ENCODE data around the gene AGR2.

- no peak for TF ChIP-seq POLR2A (IDR thresholded peaks at IDR 0.05)
- TF ChIP-seq CTCF (IDR thresholded peaks at IDR 0.05): no peak
- TF ChIP-seq POLR2AphosphoS5 (IDR thresholded peaks at IDR 0.05): no peak
Observed at GRCh38 chr7:16801579-16801978, 3.2 kb downstream of the AGR2 start.

All from stomach (tissue), 4 donors.